NCI-H2196 treated with DMSO at 0.1 percent for 48 hours (cell line): ENCODE measurements around the gene CLIC4.

ENCODE experiments used
- DNase-seq: peaks from one replicate; lab custom pipeline; 2025; ENCODE audit not compliant: unreplicated experiment; lab: John Stamatoyannopoulos, UW

The CLIC4 gene

DNA sequence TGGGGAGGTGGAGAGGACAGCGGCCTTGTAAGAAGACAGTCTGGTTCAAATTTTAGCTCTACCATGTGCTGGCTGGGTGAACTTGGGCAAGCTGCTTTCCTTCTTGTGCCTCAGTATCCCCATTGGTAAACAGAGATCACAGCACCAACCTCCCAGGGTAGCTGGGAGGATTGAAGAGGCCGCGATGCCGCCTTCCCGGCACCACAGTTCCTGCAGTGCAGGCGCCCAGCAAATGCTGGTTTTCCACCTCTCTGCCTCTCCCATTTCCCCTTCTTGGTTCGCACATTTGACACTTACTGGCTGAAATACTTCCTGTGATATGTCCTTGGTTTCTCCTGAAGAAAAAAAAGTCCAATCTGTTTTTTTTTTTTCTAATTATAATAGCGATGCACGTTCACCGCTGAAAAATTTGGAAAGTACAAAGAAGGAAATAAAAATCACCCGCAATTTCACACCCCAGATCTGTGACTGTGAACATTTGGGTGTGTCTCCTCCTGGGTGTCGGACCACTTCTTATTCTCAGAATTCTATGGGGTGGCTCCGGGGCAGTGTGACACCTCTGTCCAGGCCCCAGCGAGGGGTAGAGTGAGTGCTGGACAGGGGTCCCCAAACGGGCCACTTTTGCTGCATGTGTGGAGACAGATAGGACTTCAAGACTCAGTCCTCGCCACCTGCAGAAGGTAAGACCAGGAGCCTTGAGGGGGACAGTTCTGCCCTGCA lies 111.7 kb downstream of the CLIC4 start:
- no peak for DNase-seq

DNA sequence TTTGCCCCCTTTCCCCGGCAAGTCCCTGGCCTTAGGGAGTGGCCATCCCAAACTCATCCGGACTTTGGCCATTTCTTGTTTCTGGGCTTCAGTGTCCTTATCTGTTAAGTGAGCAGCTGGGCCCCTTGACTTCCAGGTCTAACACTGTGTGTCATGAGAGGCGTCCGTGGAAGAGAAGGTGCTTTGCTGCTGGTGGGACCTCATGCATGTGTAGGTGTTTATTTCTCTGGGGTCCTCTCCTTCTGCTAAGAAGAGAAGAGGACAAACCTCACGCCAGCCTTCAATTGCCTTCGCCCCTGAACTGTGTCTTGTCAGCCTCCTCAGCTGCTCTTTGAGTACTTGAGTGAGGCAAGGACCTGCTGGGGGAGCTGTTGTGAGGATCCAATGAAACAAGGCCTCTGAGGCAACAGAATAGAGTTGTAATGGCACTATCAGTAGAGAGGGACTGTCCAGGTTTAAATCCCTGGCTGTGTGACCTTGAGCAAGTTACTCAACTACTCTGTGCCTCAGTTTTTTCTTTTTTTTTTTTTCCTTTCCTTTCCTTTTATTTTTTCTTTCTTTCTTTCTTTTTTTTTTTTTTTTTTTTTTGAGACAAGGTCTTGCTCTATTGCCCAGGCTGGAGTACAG lies 112.4 kb downstream of the CLIC4 start:
- no peak for DNase-seq

DNA sequence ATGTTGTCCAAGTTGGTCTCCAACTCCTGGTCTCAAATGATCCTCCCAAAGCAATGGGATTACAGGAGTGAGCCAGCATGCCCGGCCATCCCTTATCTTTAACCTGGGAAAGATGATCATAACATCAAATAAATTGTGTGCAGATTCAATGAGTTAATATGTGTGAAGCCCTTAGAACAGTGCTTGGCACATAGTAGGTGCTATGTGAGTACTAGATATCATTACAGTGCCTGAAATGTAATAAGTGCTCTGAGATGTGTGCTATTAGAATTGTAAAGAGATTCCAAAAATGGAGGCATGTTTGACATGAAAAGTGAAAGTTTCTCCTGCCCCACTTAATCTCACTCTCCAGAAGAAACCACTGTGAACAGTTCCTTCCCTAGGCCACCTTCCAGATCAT lies 113.0 kb downstream of the CLIC4 start:
- no peak for DNase-seq

DNA sequence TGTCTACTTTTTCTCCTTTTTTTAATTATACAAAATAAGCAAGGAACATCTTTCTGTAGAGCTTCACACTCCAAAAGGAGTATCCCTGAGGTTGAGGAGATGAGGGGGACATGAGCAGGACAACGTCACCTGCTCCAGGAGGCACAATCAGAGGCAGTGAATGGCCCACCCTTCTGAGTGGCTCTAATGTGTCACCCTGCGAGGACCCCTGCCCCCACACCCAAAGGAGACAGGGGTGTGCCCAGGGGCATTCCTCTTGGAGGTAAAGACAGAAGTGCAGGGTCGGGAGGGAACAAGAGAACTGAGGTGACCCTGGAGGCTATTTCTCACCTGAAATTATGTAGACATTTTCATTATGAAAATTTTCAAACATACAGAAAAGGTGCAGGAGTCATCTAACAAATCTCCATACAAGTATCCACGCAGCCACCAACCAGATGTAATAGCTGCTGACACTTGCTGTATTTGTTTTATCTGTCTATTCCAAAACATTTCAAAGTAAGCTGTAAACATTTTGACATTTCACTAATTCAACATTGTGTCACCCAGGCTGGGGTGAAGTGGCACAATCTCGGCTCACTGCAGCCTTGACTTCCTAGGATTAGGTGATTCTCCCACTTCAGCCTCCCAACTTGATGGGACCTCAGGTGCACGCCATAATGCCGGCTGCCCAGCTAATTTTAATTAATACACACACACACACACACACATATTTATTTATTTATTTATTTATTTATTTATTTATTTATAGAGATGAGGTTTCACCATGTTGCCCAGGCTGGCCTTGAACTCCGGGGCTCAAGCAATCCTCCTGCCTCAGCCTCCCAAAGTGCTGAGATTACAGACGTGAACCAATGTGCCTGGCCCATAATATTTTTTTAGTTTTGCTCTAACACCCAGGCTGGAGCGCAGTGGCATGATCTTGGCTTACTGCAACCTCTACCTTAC lies 114.1 kb downstream of the CLIC4 start:
- DNase-seq = no peak

DNA sequence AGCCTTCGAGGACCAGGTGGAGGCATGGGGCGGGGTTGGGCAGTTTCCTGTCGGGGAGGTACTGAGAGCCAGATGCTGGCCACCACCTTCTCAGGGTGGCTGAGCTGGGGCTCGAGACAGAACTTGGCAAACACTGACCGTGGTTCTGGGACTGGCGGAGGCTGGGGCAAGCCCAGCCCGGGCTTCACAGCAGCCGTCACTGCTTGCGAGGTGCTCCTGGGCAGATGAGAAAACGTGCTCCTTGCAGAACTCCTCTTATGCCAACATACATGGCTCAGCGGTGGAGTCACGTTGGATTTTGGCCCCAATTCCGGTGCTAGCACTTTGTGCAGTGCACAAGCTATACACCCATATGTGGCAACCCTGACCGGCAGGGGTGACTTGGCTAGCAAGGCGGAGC lies 115.6 kb downstream of the CLIC4 start:
- no peak for DNase-seq

DNA sequence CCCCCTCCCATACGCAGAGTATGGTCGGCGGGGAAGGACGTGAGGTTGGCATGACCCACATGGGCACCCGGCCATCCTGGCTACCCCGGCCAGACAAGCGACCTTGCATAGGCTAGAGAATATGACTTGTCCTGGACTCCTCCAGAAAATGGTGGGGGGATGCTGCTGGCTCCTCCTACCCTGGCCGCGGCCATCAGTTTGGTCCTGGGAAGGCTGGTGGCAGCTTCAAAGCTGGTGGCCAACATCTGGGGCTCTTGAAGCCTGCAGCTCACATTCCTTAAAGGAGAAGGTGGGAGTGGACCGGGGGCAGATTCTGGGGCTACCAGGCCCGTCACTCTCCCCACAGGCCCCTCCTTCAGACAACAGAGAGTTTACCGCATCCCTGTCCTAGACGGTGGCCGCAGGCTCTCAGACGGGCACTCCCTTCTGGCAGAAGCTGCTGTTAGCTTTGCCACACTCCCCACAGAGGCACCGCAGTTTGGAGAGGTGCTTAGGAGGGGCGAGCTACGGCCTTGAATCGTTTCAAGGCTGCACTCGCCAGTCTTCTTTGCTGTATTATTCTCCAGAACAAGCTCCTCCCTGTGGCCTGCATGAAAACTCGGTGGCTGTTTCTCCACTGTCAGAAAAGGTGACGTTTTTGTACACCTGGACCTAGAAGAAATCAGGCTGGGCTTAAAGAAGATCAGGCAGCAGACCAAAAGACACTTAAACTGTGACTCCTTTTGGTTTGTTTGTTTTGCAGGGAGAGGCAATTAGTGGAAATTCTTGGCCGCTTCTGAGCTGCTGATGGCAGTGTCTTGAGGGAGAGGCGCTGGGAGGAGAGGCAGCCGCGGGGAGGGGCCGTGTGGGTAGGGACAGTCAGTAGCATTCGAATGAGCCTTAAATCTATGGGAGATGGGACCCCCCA lies 116.8 kb downstream of the CLIC4 start:
- DNase-seq = no peak

DNA sequence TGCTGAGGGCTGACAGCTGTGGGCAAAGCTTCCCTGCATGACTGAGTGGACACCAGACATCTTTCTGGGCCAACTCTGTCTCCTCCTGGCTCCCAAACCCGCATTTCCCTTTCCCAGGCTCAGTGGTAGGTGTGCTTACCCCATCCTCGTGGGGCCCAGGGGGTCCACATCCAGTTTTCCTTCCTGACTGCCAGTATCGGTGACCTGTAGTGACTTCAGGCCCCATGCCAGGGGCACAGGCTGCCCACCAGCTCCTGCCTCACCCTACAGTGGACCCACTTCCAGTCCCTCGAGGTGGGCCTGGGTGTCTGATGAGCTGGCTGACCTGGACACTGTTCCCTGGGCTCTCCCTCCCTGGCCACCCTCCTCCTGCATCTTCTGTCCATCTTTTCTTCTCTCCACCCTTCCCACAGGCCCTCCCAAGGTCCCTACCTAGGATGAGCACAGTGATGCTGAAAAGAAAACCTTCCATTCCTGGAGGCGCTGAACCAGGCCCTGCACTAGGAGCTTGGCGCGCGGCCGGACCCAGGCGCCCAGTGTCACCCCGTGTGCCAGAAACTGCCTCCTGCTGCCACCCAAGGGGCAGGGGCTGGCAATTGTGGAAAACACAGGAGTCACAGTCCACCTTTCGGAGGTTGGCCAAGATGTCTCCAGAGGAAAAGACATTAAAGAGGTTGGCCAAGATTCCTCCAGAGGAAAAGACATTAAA lies 117.7 kb downstream of the CLIC4 start:
- no peak for DNase-seq

DNA sequence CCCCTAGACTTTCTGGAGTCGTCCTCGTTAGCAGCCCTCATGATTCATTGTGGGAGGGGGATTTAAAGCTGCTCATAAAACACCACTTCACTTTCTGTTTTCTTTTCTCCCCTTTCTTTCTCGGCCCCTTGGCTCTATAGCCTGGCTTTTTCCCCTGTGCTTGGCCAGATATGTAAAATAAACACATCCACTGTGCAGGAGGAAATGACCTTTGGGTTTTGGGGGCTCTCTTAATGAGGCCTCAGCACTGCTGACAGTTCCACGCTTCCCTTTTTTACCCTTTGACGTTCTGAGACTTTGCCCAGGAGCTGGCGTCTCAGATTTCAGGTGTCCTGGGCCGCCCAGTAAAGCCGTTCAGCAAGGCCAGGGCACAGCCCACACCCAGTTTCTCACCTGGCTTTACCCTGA lies 119.1 kb downstream of the CLIC4 start:
- no peak for DNase-seq

DNA sequence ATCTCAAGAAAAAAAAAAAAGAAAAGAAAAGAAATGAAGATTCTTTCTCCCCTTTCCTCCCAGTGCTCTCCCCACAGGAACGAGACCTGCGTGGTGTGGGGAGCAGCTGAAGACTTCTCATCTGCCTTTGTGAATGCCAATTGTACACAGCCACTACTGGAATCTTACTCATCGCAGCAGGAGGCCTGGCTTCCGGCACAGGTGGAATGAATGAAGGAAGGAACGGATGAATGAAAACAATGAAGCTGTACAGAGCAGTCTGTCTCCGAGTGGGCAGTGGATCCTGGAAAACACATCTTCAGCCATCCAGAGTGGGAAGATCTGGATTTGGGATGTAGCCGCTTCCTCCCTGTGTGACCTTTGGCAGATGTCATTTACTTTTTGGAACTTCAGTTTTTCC lies 119.9 kb downstream of the CLIC4 start:
- no peak for DNase-seq

DNA sequence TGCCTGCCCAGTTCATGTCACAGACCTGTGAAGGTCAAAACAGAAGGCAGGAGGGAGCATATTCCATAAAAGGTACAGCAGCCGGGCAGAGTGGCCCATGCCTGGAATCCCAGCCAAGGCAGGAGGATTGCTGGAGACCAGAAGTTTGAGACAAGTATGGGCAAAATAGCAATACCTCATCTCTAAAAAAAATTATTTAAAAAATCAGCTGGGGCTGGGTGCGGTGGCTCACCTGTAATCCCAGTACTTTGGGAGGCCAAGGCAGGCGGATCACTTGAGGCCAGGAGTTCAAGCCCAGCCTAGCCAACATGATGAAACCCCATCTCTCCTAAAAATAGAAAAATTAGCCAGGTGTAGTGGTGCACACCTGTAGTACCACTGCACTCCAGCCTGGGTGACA lies 120.3 kb downstream of the CLIC4 start:
- no peak for DNase-seq

DNA sequence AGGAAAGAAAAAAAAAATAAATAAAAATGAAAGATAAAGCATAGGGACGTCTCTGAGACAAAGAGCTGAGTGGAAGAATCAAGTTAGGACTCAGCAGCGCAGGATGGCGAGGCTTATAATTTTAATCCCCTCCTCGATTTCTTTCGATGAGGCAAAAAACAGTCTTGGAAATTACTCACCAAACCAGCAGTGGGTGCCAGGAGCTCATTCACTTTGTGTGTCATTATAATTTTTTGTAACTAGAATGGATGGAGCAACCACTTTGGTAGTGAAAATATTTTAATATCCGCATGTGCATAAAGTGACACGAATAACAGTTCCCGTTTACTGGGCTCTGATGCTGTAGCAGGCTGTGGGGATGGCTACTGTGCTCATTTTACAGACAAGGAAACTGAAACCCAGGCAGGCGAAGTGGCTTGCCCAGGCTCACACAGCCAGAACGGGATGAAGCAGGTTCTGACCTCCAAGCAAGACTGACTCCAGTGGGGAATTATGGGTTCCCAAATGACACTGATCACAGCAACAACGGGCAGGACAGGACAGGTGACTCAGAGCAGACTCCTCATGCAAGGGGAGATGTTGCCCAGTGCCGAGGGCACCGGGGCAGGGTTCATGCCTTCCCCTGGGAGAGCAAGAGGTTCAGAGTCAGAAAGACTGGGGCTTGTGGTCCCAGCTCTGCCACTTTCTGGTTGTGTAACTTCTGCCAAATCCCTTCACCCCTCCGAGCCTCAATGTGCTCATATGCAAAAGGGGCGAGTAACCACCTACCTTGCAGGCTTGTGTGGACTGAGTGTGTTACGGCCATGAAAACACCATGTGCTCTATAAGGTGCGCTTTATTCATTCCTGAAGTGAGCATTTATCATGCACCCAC lies 121.2 kb downstream of the CLIC4 start:
- no peak for DNase-seq

DNA sequence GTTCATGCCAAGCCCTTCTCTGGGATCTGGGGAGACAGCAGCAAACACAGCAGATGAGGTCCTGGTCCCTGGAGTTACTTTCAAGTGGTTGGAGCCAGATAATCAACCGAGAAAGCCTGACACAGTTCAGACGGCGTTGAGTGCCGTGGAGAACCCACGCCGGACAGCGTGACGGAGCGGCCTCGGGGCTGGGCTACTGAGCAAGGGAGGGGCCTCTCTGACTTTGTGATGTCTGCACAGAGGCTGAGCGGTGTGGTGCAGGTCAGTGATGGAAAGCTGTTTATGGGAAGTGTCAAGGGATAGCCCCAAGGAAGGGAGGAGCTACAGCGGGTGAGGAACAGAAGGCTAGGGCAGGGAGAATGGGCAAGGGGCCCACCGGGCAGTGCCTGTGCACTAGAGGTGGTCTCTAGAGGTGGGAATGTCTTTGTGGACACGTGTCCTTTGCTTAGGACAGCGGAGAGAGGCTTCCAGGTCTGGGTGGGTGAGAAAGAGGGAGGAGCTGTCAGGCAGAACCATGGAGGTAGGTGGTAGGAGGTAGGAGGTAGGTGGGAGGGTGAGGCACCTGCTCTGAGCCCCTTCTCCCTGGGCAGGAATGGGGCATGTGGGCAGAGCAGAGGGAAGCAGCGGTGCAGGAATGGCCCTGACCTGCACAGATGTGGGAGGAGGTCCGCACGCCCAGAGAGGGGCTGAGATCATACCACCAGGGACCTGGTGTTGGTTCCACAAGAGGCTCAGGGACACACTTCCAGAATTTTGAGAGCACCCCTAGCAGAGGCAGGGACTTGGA lies 122.0 kb downstream of the CLIC4 start:
- DNase-seq = no peak

DNA sequence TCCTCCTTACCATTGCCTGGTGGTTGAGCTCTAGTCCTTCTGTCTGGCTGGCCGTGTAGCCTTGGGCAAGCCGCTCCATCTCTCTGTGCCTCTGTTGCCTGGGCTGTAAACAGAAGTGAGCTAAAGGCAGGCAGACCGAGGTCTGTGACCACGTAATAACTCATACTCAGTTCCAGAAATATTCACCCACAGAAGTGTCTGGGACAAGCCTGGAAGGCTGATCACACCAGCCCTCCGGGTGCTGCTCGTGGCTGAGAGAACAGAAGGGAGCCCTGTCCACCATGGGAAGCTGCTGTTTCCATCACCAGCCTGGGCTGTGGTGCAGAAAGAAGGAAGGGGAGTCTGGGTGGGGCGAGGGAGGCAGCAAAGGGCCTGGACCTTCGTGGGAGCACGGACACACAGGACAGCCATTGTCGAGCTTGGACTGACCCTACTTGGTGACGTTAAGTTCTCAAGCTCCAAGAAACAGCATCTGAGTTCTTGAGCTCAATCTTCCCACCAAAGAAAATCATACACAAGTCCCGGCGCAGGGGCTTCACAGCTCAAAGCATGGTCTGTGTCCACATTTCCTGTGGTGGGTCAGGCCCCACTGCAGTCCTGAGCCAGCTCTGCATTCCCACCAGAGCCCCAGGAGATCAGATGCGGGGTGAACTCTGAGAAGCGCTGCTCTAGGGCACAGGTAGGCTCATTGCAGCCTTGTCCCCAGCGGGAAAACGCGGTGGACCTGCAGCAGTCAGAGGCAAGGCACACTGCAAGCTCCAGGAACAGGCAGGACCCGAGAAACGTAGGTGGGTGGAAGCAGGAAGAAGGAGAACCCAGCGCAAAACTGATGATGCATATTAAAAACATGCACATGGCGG lies 123.0 kb downstream of the CLIC4 start:
- no peak for DNase-seq

DNA sequence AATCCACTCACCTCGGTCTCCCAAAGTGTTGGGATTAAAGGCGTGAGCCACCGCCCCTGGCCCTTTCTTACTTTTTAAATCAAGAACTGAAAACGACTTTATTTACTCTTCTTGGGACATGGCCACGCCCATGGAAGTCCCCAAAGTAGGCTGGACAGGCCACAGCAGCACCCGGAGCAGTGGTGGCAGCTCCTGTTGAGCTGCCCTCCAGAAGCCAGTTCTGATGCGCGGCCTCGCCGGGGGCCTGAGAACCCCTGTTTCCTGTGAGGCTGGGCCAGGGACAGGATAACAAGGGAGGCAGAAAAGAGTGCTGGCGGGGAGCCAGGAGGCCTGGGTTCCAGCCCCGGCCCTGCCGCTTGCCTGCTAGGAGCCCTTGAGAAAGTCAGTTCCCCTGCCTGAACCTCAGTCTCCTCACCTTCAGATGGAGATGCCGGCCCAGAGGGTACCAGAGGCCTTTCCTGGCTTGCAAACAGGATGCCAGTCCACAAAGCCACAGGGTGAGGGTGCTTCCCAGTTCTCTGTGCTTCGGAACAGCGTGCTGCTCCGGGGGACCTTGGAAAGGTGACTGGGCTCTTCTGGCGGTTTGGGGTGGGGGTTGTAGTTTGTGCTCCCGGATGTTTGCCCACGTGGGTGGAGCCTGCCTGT lies 125.4 kb downstream of the CLIC4 start:
- no peak for DNase-seq

DNA sequence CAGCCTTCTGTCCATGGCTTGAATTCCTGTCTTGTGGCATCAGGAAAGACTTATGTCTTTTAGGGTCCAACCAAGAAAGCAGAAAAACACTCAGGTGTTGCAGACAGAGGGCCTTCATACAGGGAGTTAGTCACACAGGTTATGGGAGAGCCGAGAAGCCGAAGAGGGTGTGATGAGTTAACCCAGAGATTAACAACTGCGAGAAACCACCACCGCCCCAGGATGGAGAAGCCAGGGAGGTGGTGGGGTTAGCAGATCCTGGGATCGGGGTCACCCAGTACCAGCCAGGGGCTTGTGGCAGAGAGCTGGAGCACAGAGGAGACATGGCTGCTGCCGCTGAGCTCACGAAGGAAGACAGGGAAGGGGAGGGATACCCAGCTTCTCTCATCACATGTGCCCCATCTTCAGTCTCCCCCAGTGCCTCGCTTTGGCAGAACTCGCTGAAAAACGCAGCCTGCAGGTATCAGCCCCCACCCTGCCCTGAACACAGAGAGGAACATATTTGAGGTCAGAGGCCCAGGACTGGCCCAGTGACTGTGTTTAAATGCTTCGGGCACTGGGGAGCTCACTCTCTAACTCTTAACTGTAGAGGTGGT lies 126.2 kb downstream of the CLIC4 start:
- DNase-seq = no peak

DNA sequence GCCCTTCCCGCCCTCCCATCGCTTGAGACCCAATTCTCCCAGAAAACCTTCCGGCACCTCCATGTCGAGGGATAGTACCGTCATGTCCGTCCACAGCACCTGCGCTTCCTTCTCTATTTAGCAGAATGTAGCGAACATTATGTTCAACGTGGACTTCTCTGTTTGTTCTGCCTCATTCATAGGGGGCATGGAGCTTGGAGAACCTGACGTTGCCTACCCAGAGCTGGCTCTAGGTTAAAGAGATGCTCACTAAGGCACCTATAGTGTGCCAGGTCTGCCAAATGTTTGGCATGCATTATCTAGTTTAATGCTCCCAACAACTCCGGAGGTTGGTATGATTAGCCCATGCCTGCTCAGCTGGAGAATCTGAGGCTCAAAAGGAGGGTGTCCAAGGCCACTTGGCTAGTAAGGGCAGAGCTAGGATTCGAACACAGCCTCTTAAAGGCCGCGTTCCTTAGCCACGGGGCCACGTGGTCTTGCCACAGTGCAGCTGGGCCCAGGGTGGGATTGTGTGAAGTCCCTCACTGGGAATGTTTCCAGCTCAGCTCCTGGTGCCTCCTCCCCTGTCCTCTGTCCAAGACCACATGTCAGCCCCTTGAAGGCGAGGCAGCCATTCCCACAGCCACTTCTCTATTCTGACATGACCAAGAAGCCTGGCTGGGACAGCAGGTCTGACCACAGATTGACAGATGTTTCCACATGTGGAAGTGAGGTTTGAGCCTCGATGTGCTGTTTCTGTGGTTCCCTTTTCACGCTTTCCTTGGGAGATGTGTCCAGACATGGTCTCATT lies 127.0 kb downstream of the CLIC4 start:
- DNase-seq = no peak
